Right lobe of liver (tissue), 6 donors: ENCODE data around the gene ACE. TPM values are rescaled to one million over a fixed set of nuclear protein-coding genes. Genes with fewer than 3 reads are reported as not detected.

Experiments used
- ATAC-seq, 4 donors: fragments of 200-7000 bp; cut with Tn5 transposase; one replicate each; pipeline ENCODE4 v1.9.1; 2020; ENCODE audit warnings: mild to moderate bottlenecking in 4 of 4, moderate library complexity in 4 of 4
- DNase-seq, 3 donors: peaks; one replicate each; pipeline ENCODE4 v3.0.0-alpha.2; 2020
- H3K27ac ChIP-seq, 3 donors: fragments of 200-600 bp; one replicate each; pipeline ENCODE4 v1.8.0; 2022
- H3K27me3 ChIP-seq, 2 donors: fragments of 200-600 bp; one replicate each; pipeline ENCODE4 v1.8.0; 2022
- H3K36me3 ChIP-seq, 4 donors: fragments of 200-600 bp; sonication (generic) in 1 of 4; one replicate each; pipeline versions ENCODE4 v1.5.1 to v1.8.0; 2017 to 2022; ENCODE audit warnings: control low read depth in 1 of 4
- H3K4me1 ChIP-seq, 4 donors: fragments of 200-600 bp; sonication (generic) in 1 of 4; one replicate each; pipeline versions ENCODE4 v1.5.1 to v1.8.0; 2017 to 2022; ENCODE audit warnings: control low read depth in 1 of 4
- H3K4me3 ChIP-seq, 3 donors: fragments of 200-600 bp; one replicate each; pipeline ENCODE4 v1.8.0; 2022
- H3K9me3 ChIP-seq, 4 donors: fragments of 200-600 bp; sonication (generic) in 1 of 4; one replicate each; pipeline versions ENCODE4 v1.5.1 to v1.8.0; 2017 to 2022; ENCODE audit warnings: control low read depth in 1 of 4
- POLR2A ChIP-seq: fragments of 450-650 bp; IDR thresholded peaks from one replicate; pipeline ENCODE4 v1.6.1; 2017; ENCODE audit warnings: antibody characterized with exemption, mild to moderate bottlenecking
- WGBS: methylation state at CpG from one replicate; pipeline ENCODE4 v1.1.6; 2018; ENCODE audit warnings: low coverage, low lambda C conversion rate; ENCODE audit not compliant: insufficient coverage; ENCODE audit errors: missing lambda C conversion rate; 5-methylcytosine and 5-hydroxymethylcytosine counted together
- intact Hi-C, 2 donors: fragments of 100-400 bp; cut with DNase I; formaldehyde crosslinking; loops; one replicate each; pipeline versions ENCODE4 v1.11.2 to v1.14.1; 2022
- total RNA-seq, 6 experiments: library from RNA; depleted of rRNA in 2 of 6; stranded (reverse); fragments of >200 nt in 2 of 6; fragmentation: NEBNext Ultra II Directional in 3 of 6; extraction: Animal tissue kit (Norgen Biotek cat#: 25700) in 3 of 6; gene quantifications; one replicate each; pipeline versions ENCODE4 v1.1.0 to v1.2.4, GENCODE V29; 2016 to 2023
- TF ChIP-seq, protein P1 (sequence below), 4 donors: fragments of 200-600 bp in 3 of 4; fragments of 450-650 bp in 1 of 4; IDR thresholded peaks; one replicate each; pipeline versions ENCODE4 v1.5.1 to v1.8.0; 2016 to 2022; ENCODE audit warnings: antibody characterized with exemption in 4 of 4, mild to moderate bottlenecking in 2 of 4
- donor health status: DM: no; HTN: yes; CAD: no.
- donor health status: DM: no; HTN: no; CAD: no.
- donor health status: DM: no; HTN: no; CAD: no.
- donor health status: DM: no; HTN: yes; CAD: no.
- donor health status: DM: no; HTN: yes; CAD: no.

Gene ACE
- total RNA-seq, 6 experiments from 2014 or later: 0.75 to 9.4 (median 5.1) TPM

DNA sequence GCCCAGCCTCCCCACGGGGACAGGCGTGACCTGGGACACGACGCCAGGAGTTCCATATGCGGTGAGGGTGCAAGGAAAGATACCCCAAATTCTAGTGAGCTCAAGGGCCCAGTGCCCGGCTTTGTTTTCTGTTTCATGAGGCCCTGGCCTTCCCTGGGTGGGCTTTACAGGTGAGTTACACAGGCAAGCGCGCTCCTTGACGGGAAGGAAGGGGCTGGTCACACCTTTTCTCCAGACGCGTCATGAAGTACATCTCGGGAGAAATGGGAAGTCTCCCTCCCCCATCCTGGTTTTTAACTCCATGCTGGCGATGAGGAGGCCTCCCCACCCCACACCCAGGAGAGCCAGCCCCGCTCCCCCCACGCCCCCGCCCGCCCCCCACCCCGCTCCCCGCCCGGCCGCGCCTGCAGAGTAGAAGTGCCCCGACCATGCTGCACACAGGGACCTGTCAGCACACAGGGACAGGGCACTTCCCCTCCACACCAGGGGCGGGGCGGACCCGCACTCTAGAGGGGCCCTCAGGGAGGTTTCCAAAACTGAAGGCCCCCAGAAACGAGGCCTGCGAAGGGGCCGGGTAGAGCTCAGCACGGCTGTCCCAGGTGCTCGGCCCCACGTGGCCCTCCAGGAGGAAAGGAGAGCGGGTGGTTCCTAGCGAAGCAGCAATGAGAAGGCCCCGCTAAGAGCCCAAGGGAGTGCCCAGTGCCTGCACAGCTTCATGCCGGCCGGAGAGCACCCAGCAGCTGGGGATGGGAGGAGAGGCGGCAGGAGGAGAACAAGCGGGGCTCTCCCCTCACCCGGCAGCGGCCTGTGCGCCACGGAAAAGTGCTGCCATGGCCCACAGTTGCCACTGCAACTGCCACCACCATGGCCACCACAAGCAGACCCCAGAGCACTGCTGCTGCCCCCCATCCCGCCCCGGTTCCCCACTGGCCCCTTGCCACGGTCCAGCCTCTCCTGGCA, 38.5 kb upstream of the ACE start:
- Histone ChIP-seq H3K36me3 (no peaks in the 10 kb centered on the region), H3K9me3 (no peaks in the 10 kb centered on the region), H3K4me1 (peaks cover 0 to 9% (median 0%) of the 10 kb centered on the region in 4 donors), H3K27ac (no peak overlapping the region), H3K4me3 (no peak overlapping the region), H3K27me3 (no peaks in the 10 kb centered on the region)
- WGBS: 73% methylated on average over 3 of the region's 46 CpGs
- intact Hi-C loops: no loop called here
- DNase-seq (peak in 1 of 3 donors; percentile 48), ATAC-seq (no peak)
- TF ChIP-seq, protein P1, sequence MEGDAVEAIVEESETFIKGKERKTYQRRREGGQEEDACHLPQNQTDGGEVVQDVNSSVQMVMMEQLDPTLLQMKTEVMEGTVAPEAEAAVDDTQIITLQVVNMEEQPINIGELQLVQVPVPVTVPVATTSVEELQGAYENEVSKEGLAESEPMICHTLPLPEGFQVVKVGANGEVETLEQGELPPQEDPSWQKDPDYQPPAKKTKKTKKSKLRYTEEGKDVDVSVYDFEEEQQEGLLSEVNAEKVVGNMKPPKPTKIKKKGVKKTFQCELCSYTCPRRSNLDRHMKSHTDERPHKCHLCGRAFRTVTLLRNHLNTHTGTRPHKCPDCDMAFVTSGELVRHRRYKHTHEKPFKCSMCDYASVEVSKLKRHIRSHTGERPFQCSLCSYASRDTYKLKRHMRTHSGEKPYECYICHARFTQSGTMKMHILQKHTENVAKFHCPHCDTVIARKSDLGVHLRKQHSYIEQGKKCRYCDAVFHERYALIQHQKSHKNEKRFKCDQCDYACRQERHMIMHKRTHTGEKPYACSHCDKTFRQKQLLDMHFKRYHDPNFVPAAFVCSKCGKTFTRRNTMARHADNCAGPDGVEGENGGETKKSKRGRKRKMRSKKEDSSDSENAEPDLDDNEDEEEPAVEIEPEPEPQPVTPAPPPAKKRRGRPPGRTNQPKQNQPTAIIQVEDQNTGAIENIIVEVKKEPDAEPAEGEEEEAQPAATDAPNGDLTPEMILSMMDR (IDR thresholded peaks at IDR 0.05): no peak
- no peak for TF ChIP-seq POLR2A

DNA sequence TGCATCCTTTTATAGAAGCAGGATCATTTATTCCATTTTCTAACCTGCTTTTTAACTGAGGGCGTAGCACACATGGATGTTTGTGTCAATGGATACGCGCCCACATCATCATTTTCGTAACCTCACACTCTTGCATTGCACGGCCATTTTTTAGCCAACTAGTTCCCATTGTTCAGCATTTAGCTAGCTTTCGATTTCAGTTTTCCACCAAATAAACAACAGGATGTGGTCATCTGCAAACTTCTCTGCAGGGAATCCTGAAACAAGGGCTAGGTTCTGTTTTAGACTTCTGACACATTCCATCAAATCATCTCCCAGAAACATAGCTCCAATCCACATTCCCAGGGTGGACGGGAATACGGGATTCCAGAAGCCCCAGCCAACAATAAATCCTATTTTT, 37.2 kb upstream of the ACE start:
- DNase-seq (no peak), ATAC-seq (peak in 3 of 4 donors; percentile 20 to 39 (median 22))
- peaks cover 0 to 9% (median 0%) of the 10 kb centered on the region in 4 donors for H3K4me1 ChIP-seq
- TF ChIP-seq, protein P1 (IDR thresholded peaks at IDR 0.05): no peak
- WGBS: 38% methylated on average over 8 of the region's 8 CpGs
- intact Hi-C loops: no loop called here
- peak overlapping the region in 2 of 3 donors; percentile 43 to 51 for H3K27ac ChIP-seq
- H3K36me3 ChIP-seq: no peaks in the 10 kb centered on the region
- no peaks in the 10 kb centered on the region for H3K27me3 ChIP-seq
- H3K9me3 ChIP-seq: no peaks in the 10 kb centered on the region
- no peak overlapping the region for H3K4me3 ChIP-seq

DNA sequence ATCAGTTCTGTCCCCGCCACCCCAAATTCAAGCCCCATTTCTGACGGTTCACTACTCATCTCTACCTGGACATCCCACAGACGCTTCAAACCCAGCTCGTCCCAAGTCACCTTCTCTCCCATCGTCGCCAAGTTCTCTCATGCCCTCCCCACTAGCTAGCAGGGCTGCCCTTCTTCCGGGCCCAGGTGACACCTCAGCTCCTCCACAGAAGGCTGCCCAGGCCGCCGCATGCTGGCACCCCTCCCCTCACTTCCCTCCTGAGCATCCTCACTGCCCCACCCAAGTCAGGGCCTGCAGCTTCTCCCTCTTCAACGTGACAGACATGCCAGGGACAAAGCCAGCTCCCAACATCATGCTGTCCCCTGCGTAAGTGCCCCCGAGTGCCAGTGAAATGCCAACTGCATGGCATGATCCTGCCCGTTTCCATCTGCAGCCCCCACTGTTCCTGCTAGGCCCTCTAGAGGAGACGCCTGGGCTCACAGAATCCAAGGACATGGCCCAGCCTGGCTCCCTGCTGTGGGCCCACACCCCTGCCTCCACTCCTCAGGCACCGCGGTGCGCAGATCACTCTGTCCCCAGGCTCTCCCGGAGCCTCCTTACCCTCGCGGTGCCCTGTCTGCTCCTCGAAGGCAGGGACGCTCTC, 36.6 kb upstream of the ACE start:
- H3K27ac ChIP-seq: peak overlapping the region in 1 of 3 donors; percentile 43
- H3K4me3 ChIP-seq: no peak overlapping the region
- intact Hi-C loops: no loop called here
- H3K36me3 ChIP-seq: no peaks in the 10 kb centered on the region
- DNase-seq (peak in 2 of 3 donors; percentile 19 to 56), ATAC-seq (no peak)
- TF ChIP-seq, protein P1 (IDR thresholded peaks at IDR 0.05): no peak
- TF ChIP-seq POLR2A: no peak
- no peaks in the 10 kb centered on the region for H3K27me3 ChIP-seq
- peaks cover 0 to 6% (median 0%) of the 10 kb centered on the region in 4 donors for H3K4me1 ChIP-seq
- no peaks in the 10 kb centered on the region for H3K9me3 ChIP-seq
- WGBS: 71% methylated on average over 17 of the region's 22 CpGs

DNA sequence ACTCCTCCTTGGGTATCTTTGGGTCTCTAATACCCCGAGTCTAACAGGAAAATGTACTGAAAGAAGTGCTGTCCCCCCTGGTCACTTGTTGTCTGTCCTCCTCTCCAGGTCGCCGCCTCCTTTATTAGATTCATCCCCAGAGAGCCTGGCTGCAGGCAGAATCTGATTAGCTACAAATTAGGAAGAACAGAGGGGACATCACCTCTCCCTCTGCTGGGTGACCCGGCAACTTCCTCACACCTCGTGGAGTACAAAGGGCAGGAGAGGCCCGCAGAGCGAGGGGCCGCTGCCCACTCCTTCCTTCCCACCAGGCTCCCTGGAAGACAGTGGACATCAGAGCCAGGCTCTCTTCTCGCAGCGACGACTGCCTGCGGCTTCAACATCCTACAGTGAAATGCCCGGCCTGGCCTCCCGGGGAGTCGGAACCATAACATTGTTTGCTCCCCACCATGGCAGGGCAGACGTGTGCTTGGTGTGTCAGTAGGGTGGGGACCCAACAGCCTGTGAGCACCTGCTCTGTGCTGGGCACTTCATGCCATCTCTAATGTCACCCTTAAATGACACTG, 36.0 kb upstream of the ACE start:
- DNase-seq: no peak
- H3K4me1 ChIP-seq: no peaks in the 10 kb centered on the region
- intact Hi-C loops: no loop called here
- no peak for TF ChIP-seq POLR2A
- TF ChIP-seq, protein P1 (IDR thresholded peaks at IDR 0.05): no peak
- no peaks in the 10 kb centered on the region for H3K27me3 ChIP-seq
- H3K9me3 ChIP-seq: no peaks in the 10 kb centered on the region
- H3K27ac ChIP-seq: no peak overlapping the region
- ATAC-seq: no peak
- H3K4me3 ChIP-seq: no peak overlapping the region
- H3K36me3 ChIP-seq: no peaks in the 10 kb centered on the region
- 67% methylated on average over 4 of the region's 16 CpGs for WGBS
